GM23338 (cell line): ENCODE results near the gene RAB3GAP2. TPM values are rescaled to one million over a fixed set of nuclear protein-coding genes. Genes with fewer than 3 reads are reported as not detected.

Source experiments
- ATAC-seq: fragments of 200-7000 bp; cut with Tn5 transposase; 3 replicates; pipeline ENCODE4 v1.9.1; 2020
- DNase-seq: peaks from one replicate; pipeline ENCODE4 v3.0.0-alpha.2; 2015; ENCODE audit warnings: low spot score
- H2AFZ ChIP-seq: fragments of 200-600 bp; sonication (generic); 2 replicates; pipeline ENCODE4 v1.8.0; 2016; ENCODE audit warnings: antibody characterized with exemption, mild to moderate bottlenecking, moderate library complexity
- H3F3A ChIP-seq: fragments of 200-600 bp; sonication (generic); replicated peaks from 2 replicates; pipeline ENCODE4 v1.8.0; 2017; ENCODE audit warnings: antibody characterized with exemption, mixed run types, low read depth
- H3K27ac ChIP-seq: fragments of 200-600 bp; sonication (generic); 2 replicates; pipeline ENCODE4 v1.6.1; 2016; ENCODE audit warnings: low read depth
- H3K27me3 ChIP-seq: fragments of 200-600 bp; sonication (generic); 2 replicates; pipeline ENCODE4 v1.8.0; 2016; ENCODE audit warnings: mild to moderate bottlenecking, mixed run types, moderate library complexity; ENCODE audit not compliant: insufficient read depth
- H3K36me3 ChIP-seq: fragments of 200-600 bp; sonication (generic); 2 replicates; pipeline ENCODE4 v1.8.0; 2016; ENCODE audit warnings: mild to moderate bottlenecking; ENCODE audit not compliant: insufficient read depth
- H3K4me1 ChIP-seq: fragments of 200-600 bp; sonication (generic); 2 replicates; pipeline ENCODE4 v1.8.0; 2016; ENCODE audit warnings: mild to moderate bottlenecking, moderate library complexity; ENCODE audit not compliant: insufficient read depth
- H3K4me2 ChIP-seq: fragments of 200-600 bp; sonication (generic); 2 replicates; pipeline ENCODE4 v1.7.1; 2017; ENCODE audit warnings: mixed run types
- H3K4me3 ChIP-seq: fragments of 200-600 bp; sonication (generic); 2 replicates; pipeline ENCODE4 v1.6.1; 2016; ENCODE audit warnings: mixed run types
- H3K79me2 ChIP-seq: fragments of 200-600 bp; sonication (generic); replicated peaks from 2 replicates; pipeline ENCODE4 v1.8.0; 2017; ENCODE audit warnings: mild to moderate bottlenecking; ENCODE audit not compliant: insufficient read depth
- H3K9me2 ChIP-seq: fragments of 200-600 bp; sonication (generic); 2 replicates; pipeline ENCODE4 v1.8.0; 2017; ENCODE audit not compliant: insufficient read depth
- H4K20me1 ChIP-seq: fragments of 200-600 bp; sonication (generic); replicated peaks from 2 replicates; pipeline ENCODE4 v1.8.0; 2017; ENCODE audit warnings: mild to moderate bottlenecking; ENCODE audit not compliant: insufficient read depth
- H3K27ac Mint-ChIP-seq: 2 replicates; pipeline ENCODE4 v1.8.0; 2020; ENCODE audit warnings: inconsistent platforms, mild to moderate bottlenecking, moderate library complexity, mixed read lengths
- H3K27me3 Mint-ChIP-seq: 3 replicates; pipeline ENCODE4 v1.8.0; 2022; ENCODE audit warnings: low read depth, mild to moderate bottlenecking, moderate library complexity, mixed read lengths, inconsistent platforms; ENCODE audit not compliant: insufficient read depth, poor library complexity
- H3K36me3 Mint-ChIP-seq: 3 replicates; pipeline ENCODE4 v1.8.0; 2021; ENCODE audit warnings: low read depth, mild to moderate bottlenecking, inconsistent platforms, moderate library complexity, mixed read lengths
- H3K4me1 Mint-ChIP-seq: 3 replicates; pipeline ENCODE4 v1.8.0; 2020; ENCODE audit warnings: mild to moderate bottlenecking, inconsistent platforms, mixed read lengths
- H3K4me3 Mint-ChIP-seq: 3 replicates; pipeline ENCODE4 v1.8.0; 2021; ENCODE audit warnings: moderate library complexity, mild to moderate bottlenecking, inconsistent platforms, mixed read lengths
- H3K9me3 Mint-ChIP-seq: 3 replicates; pipeline ENCODE4 v1.8.0; 2020; ENCODE audit warnings: moderate library complexity, mild to moderate bottlenecking, inconsistent platforms, mixed read lengths
- CREB1 ChIP-seq: fragments of 250-450 bp; sonication (Bioruptor Pico); IDR thresholded peaks from 2 replicates; pipeline ENCODE4 v1.5.0; 2020; ENCODE audit warnings: low read depth, mild to moderate bottlenecking, moderate library complexity
- ETS1 ChIP-seq: IDR thresholded peaks from 2 replicates; pipeline ENCODE4 v1.6.1; 2016; ENCODE audit warnings: antibody characterized with exemption
- EZH2 ChIP-seq: fragments of 200-600 bp; sonication (generic); IDR thresholded peaks from one replicate; pipeline ENCODE4 v1.8.0; 2017; ENCODE audit warnings: antibody characterized with exemption, mild to moderate bottlenecking, low read depth; ENCODE audit not compliant: unreplicated experiment
- JUNB ChIP-seq: IDR thresholded peaks from one replicate; pipeline ENCODE4 v1.6.1; 2016; ENCODE audit warnings: antibody characterized with exemption; ENCODE audit not compliant: unreplicated experiment
- STAT1 ChIP-seq: IDR thresholded peaks from one replicate; pipeline ENCODE4 v1.6.1; 2016; ENCODE audit warnings: antibody characterized with exemption; ENCODE audit not compliant: unreplicated experiment
- polyA plus RNA-seq: library from polyadenylated mRNA; unstranded; fragments of >200 nt; fragmentation: Nextera tagmentation; extraction: Ambion mirVana; gene quantifications from 2 replicates; pipeline ENCODE4 v1.2.1, GENCODE V29; 2016
- total RNA-seq: library from RNA; depleted of rRNA; stranded (reverse); fragments of >200 nt; shearing (Covaris generic); gene quantifications from 2 replicates; pipeline ENCODE4 v1.2.3, GENCODE V29; 2014
- TF ChIP-seq, protein P1 (sequence below): IDR thresholded peaks from one replicate; pipeline ENCODE4 v1.6.1; 2018; ENCODE audit warnings: antibody characterized with exemption; ENCODE audit not compliant: unreplicated experiment
- TF ChIP-seq, protein P2 (sequence below): fragments of 250-450 bp; sonication (Bioruptor Pico); IDR thresholded peaks from 2 replicates; pipeline ENCODE4 v1.5.0; 2020; ENCODE audit warnings: mild to moderate bottlenecking, moderate library complexity

The RAB3GAP2 gene
- total and polyA plus RNA-seq, 2 experiments from 2014 or later: 19.4 to 44.6 TPM

DNA sequence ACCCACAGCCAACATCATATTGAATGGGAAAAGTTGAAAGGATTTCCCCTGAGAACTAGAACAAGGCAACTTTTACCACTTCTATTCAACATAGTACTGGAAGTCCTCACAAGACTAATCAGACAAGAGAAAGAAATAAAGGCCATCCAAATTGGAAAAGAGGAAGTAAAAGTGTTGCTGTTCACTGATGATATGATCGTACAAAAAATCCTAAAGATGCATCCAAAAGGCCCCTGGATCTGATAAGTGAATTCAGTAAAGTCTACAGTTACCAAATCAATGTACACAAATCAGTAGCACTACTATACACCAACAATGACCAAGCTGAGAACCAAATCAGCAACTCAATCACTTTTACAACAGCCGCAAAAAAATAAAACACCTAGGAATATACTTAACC, 28.3 kb downstream of the RAB3GAP2 start:
- Histone ChIP-seq H3K4me3 (no peak overlapping the region), H3K27me3 (no peaks in the 10 kb centered on the region), H3F3A (no peaks in the 10 kb centered on the region), H2AFZ (no peak overlapping the region), H3K4me1 (peaks cover 19% of the 10 kb centered on the region), H3K79me2 (peaks cover 91% of the 10 kb centered on the region), H3K27ac (no peak overlapping the region; the same call in 1 of the 2 replicates), H3K4me2 (peak overlapping the region; percentile 50; the same call in 1 of the 2 replicates), H4K20me1 (no peaks in the 10 kb centered on the region; the same call in 1 of the 2 replicates), H3K9me2 (no peaks in the 10 kb centered on the region), H3K36me3 (peaks cover 9% of the 10 kb centered on the region; the same call in 1 of the 2 replicates)
- TF ChIP-seq, protein P1, sequence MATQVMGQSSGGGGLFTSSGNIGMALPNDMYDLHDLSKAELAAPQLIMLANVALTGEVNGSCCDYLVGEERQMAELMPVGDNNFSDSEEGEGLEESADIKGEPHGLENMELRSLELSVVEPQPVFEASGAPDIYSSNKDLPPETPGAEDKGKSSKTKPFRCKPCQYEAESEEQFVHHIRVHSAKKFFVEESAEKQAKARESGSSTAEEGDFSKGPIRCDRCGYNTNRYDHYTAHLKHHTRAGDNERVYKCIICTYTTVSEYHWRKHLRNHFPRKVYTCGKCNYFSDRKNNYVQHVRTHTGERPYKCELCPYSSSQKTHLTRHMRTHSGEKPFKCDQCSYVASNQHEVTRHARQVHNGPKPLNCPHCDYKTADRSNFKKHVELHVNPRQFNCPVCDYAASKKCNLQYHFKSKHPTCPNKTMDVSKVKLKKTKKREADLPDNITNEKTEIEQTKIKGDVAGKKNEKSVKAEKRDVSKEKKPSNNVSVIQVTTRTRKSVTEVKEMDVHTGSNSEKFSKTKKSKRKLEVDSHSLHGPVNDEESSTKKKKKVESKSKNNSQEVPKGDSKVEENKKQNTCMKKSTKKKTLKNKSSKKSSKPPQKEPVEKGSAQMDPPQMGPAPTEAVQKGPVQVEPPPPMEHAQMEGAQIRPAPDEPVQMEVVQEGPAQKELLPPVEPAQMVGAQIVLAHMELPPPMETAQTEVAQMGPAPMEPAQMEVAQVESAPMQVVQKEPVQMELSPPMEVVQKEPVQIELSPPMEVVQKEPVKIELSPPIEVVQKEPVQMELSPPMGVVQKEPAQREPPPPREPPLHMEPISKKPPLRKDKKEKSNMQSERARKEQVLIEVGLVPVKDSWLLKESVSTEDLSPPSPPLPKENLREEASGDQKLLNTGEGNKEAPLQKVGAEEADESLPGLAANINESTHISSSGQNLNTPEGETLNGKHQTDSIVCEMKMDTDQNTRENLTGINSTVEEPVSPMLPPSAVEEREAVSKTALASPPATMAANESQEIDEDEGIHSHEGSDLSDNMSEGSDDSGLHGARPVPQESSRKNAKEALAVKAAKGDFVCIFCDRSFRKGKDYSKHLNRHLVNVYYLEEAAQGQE: no peak
- TF ChIP-seq ETS1 (no peak), EZH2 (no peak), JUNB (no peak), CREB1 (CRISPR knock-in tag) (no peak), STAT1 (no peak)
- TF ChIP-seq, protein P2, sequence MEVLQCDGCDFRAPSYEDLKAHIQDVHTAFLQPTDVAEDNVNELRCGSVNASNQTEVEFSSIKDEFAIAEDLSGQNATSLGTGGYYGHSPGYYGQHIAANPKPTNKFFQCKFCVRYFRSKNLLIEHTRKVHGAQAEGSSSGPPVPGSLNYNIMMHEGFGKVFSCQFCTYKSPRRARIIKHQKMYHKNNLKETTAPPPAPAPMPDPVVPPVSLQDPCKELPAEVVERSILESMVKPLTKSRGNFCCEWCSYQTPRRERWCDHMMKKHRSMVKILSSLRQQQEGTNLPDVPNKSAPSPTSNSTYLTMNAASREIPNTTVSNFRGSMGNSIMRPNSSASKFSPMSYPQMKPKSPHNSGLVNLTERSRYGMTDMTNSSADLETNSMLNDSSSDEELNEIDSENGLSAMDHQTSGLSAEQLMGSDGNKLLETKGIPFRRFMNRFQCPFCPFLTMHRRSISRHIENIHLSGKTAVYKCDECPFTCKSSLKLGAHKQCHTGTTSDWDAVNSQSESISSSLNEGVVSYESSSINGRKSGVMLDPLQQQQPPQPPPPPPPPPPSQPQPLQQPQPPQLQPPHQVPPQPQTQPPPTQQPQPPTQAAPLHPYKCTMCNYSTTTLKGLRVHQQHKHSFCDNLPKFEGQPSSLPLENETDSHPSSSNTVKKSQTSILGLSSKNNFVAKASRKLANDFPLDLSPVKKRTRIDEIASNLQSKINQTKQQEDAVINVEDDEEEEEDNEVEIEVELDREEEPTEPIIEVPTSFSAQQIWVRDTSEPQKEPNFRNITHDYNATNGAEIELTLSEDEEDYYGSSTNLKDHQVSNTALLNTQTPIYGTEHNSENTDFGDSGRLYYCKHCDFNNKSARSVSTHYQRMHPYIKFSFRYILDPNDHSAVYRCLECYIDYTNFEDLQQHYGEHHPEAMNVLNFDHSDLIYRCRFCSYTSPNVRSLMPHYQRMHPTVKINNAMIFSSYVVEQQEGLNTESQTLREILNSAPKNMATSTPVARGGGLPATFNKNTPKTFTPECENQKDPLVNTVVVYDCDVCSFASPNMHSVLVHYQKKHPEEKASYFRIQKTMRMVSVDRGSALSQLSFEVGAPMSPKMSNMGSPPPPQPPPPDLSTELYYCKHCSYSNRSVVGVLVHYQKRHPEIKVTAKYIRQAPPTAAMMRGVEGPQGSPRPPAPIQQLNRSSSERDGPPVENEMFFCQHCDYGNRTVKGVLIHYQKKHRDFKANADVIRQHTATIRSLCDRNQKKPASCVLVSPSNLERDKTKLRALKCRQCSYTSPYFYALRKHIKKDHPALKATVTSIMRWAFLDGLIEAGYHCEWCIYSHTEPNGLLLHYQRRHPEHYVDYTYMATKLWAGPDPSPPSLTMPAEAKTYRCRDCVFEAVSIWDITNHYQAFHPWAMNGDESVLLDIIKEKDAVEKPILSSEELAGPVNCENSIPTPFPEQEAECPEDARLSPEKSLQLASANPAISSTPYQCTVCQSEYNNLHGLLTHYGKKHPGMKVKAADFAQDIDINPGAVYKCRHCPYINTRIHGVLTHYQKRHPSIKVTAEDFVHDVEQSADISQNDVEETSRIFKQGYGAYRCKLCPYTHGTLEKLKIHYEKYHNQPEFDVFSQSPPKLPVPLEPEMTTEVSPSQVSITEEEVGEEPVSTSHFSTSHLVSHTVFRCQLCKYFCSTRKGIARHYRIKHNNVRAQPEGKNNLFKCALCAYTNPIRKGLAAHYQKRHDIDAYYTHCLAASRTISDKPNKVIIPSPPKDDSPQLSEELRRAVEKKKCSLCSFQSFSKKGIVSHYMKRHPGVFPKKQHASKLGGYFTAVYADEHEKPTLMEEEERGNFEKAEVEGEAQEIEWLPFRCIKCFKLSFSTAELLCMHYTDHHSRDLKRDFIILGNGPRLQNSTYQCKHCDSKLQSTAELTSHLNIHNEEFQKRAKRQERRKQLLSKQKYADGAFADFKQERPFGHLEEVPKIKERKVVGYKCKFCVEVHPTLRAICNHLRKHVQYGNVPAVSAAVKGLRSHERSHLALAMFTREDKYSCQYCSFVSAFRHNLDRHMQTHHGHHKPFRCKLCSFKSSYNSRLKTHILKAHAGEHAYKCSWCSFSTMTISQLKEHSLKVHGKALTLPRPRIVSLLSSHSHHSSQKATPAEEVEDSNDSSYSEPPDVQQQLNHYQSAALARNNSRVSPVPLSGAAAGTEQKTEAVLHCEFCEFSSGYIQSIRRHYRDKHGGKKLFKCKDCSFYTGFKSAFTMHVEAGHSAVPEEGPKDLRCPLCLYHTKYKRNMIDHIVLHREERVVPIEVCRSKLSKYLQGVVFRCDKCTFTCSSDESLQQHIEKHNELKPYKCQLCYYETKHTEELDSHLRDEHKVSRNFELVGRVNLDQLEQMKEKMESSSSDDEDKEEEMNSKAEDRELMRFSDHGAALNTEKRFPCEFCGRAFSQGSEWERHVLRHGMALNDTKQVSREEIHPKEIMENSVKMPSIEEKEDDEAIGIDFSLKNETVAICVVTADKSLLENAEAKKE: no peak
- Mint-ChIP-seq H3K27me3 (peaks cover 8% of the 10 kb centered on the region), H3K27ac (no peak overlapping the region), H3K9me3 (peaks cover 37% of the 10 kb centered on the region), H3K4me3 (no peak overlapping the region), H3K36me3 (peaks cover 49% of the 10 kb centered on the region), H3K4me1 (peaks cover 25% of the 10 kb centered on the region)
- ATAC-seq: no peak
- no peak for DNase-seq
